Nephron progenitor cell (in vitro differentiated cells): Measurements from ENCODE around the gene C19orf25.

Experiments
- DNase-seq: peaks from one replicate; pipeline ENCODE4 v3.0.0; 2021
- H3K27ac Mint-ChIP-seq: 2 replicates; pipeline ENCODE4 v1.8.0; 2021; ENCODE audit warnings: mild to moderate bottlenecking, moderate library complexity, mixed read lengths
- H3K27me3 Mint-ChIP-seq: 2 replicates; pipeline ENCODE4 v1.8.0; 2021; ENCODE audit warnings: mild to moderate bottlenecking, low read depth, mixed read lengths; ENCODE audit not compliant: poor library complexity
- H3K36me3 Mint-ChIP-seq: 2 replicates; pipeline ENCODE4 v1.8.0; 2021; ENCODE audit warnings: low read depth, mixed read lengths
- H3K4me1 Mint-ChIP-seq: 2 replicates; pipeline ENCODE4 v1.8.0; 2021; ENCODE audit warnings: mixed read lengths
- H3K4me3 Mint-ChIP-seq: 2 replicates; pipeline ENCODE4 v1.8.0; 2021; ENCODE audit warnings: mild to moderate bottlenecking, moderate library complexity, mixed read lengths
- H3K9me3 Mint-ChIP-seq: 2 replicates; pipeline ENCODE4 v1.8.0; 2021; ENCODE audit warnings: mild to moderate bottlenecking, moderate library complexity, mixed read lengths
- CTCF ChIP-seq: fragments of 200-600 bp; sonication (generic); IDR thresholded peaks from 2 replicates; pipeline ENCODE4 v1.5.0; 2021; ENCODE audit warnings: antibody characterized with exemption

Gene C19orf25

GRCh38 chr19:1478934-1479707 is at the start of gene C19orf25:
Gene C19orf25, minus strand, starts transcription at chr19:1479215. Its CDS starts 312 bp downstream, at chr19:1478903.
- Mint-ChIP-seq H3K4me3 (peak within 1 kb of the TSS; percentile 95), H3K4me1 (peaks cover 19% of the 10 kb centered on the region), H3K27me3 (peaks cover 3% of the 10 kb centered on the region), H3K36me3 (peaks cover 5% of the 10 kb centered on the region), H3K27ac (peak within 1 kb of the TSS; percentile 90), H3K9me3 (no peaks in the 10 kb centered on the region)
- no peak for TF ChIP-seq CTCF
- peak; percentile 92 for DNase-seq

- Mint-ChIP-seq H3K27ac (no peak overlapping the region), H3K4me1 (peaks cover 8% of the 10 kb centered on the region), H3K9me3 (no peaks in the 10 kb centered on the region), H3K36me3 (no peaks in the 10 kb centered on the region), H3K27me3 (peaks cover 77% of the 10 kb centered on the region), H3K4me3 (no peak overlapping the region)
- no peak for DNase-seq
- TF ChIP-seq CTCF, result no peak
These were observed 48.8 kb upstream of the C19orf25 start for GRCh38 chr19:1527650-1528309.

GRCh38 chr19:1526979-1527649 is 48.1 kb upstream of the C19orf25 start:
- no peaks in the 10 kb centered on the region for H3K9me3 Mint-ChIP-seq
- H3K4me3 Mint-ChIP-seq, result no peak overlapping the region
- DNase-seq, result no peak
- H3K36me3 Mint-ChIP-seq, result no peaks in the 10 kb centered on the region
- H3K27ac Mint-ChIP-seq, result no peak overlapping the region
- H3K4me1 Mint-ChIP-seq, result peaks cover 8% of the 10 kb centered on the region
- H3K27me3 Mint-ChIP-seq, result peaks cover 77% of the 10 kb centered on the region
- TF ChIP-seq CTCF, result no peak

- DNase-seq, result no peak
- peaks cover 8% of the 10 kb centered on the region for H3K4me1 Mint-ChIP-seq
- H3K9me3 Mint-ChIP-seq, result no peaks in the 10 kb centered on the region
- peaks cover 78% of the 10 kb centered on the region for H3K27me3 Mint-ChIP-seq
- TF ChIP-seq CTCF, result no peak
- no peaks in the 10 kb centered on the region for H3K36me3 Mint-ChIP-seq
- H3K4me3 Mint-ChIP-seq, result no peak overlapping the region
- H3K27ac Mint-ChIP-seq, result no peak overlapping the region
These were observed 47.2 kb upstream of the C19orf25 start for GRCh38 chr19:1526066-1526778.

- no peak overlapping the region for H3K4me3 Mint-ChIP-seq
- no peak for TF ChIP-seq CTCF
- H3K36me3 Mint-ChIP-seq, result no peaks in the 10 kb centered on the region
- peaks cover 74% of the 10 kb centered on the region for H3K27me3 Mint-ChIP-seq
- DNase-seq, result no peak
- peaks cover 8% of the 10 kb centered on the region for H3K4me1 Mint-ChIP-seq
- H3K9me3 Mint-ChIP-seq, result no peaks in the 10 kb centered on the region
- no peak overlapping the region for H3K27ac Mint-ChIP-seq
These were observed 46.3 kb upstream of the C19orf25 start for GRCh38 chr19:1525343-1525742.
